Measurements from ENCODE around the gene REM2.

GRCh38 chr14:22908601-22909000, 25.6 kb downstream of the REM2 start:
- TF ChIP-seq CTCF (IDR thresholded peaks at IDR 0.05; ENCODE audit: low read depth, low read length): no peak
- TF ChIP-seq POLR2A (IDR thresholded peaks at IDR 0.05; ENCODE audit: extremely low read depth, insufficient read length): no peak
- TF ChIP-seq, protein P1, sequence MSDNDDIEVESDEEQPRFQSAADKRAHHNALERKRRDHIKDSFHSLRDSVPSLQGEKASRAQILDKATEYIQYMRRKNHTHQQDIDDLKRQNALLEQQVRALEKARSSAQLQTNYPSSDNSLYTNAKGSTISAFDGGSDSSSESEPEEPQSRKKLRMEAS (IDR thresholded peaks at IDR 0.05; ENCODE audit: low read depth, low read length): no peak
- no peak for TF ChIP-seq MYC (IDR thresholded peaks at IDR 0.05; ENCODE audit: low read depth, low read length)

Data from NB4 (cell line).